GM12875 (cell line): Measurements from ENCODE around the gene MTHFD1L.

ENCODE experiments used
- H3K4me3 ChIP-seq: one replicate; pipeline ENCODE4 v1.5.1; 2011; ENCODE audit warnings: low read depth, low read length, control low read depth
- TF ChIP-seq, protein P1 (sequence below): IDR thresholded peaks from 2 replicates; pipeline ENCODE4 v1.5.1; 2011; ENCODE audit warnings: low read depth, mild to moderate bottlenecking, control low read depth, inconsistent platforms, low read length, moderate library complexity, borderline replicate concordance; ENCODE audit not compliant: insufficient read depth

The MTHFD1L gene

DNA sequence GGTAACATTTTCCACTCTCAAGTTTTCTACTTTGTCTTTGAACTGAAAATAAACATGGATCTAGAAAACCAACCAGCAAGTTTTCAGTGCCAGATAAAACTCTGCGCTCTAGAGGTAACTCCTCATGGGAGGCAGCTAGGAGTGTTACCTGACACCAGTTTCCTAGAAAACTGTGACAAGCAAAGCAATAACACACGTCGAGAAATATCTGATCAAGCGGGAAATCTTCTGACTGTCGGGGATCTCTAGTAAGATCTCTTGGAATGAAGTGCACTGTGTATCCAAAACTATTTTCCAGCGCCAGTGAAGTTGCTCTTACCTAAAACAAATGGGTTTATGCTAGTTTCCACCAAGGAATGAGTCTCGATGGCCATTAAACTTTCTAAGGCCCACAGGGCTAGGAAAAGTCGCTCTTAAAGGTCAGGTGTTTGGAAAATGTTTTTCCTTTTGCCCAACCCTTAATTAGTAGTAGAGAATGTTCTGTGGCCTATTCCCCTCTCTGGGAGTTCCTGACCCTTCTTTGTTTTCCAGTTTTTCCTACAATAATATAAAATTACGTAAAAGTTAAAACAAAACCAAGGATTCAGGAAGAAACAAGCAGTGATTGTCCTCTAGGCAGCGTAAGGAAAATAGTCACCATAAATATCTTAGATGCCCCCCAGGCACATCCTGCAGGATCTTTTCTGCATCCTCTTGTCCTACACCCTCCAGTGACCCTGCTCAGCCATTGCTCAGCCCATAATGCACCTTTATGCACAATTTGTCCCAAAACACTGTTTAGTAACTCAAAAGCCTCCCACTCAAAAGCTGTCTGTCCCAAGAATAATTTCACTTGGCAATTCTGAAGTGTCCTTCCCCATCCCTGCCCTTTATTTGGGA is 236.6 kb downstream of the MTHFD1L start:
- TF ChIP-seq, protein P1, sequence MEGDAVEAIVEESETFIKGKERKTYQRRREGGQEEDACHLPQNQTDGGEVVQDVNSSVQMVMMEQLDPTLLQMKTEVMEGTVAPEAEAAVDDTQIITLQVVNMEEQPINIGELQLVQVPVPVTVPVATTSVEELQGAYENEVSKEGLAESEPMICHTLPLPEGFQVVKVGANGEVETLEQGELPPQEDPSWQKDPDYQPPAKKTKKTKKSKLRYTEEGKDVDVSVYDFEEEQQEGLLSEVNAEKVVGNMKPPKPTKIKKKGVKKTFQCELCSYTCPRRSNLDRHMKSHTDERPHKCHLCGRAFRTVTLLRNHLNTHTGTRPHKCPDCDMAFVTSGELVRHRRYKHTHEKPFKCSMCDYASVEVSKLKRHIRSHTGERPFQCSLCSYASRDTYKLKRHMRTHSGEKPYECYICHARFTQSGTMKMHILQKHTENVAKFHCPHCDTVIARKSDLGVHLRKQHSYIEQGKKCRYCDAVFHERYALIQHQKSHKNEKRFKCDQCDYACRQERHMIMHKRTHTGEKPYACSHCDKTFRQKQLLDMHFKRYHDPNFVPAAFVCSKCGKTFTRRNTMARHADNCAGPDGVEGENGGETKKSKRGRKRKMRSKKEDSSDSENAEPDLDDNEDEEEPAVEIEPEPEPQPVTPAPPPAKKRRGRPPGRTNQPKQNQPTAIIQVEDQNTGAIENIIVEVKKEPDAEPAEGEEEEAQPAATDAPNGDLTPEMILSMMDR, result no peak
- H3K4me3 ChIP-seq, result no peak overlapping the region

DNA sequence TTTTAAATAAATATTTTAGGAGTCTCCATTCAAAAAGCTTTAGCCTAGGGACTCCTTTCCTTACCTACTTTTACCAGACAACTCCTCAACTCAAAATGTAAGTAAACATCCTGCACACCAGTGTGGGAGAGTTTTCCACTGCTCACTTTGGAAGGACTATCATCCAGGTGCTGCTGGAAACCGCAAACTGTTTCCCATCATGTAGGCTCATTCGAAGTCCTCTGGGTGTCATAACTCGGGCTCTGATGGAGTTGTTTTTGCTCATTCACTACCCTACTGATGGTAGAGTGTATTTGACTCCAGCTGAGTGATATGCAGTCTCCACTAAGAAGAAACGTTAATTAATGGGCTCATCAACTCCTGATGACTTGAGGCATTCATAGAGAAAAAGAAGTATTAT is 237.8 kb downstream of the MTHFD1L start:
- TF ChIP-seq, protein P1, result no peak
- H3K4me3 ChIP-seq, result no peak overlapping the region

DNA sequence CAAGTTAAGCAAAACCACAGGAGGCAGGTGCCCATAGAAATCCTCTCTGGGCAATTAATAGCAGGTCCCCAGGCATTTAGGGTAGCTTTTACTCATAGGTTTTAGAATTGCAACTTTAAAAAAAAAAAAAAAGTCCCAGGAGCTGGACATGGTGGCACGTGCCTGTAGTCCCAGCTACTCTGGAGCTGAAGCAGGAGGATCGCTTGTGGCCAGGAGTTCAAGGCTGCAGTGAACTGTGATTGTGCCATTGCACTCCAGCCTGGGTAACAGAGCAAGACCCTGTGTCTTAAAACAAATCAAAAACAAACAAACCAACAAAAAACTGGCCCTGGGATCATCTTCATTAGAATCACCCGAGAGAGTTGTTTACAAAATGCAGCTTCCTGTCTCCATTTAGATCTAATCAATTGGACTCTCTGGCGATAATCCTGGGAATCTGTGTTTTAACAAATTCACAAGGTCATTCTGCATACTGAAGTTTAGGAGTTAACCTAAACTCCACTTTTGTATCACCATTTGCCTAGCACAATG is 242.5 kb downstream of the MTHFD1L start:
- H3K4me3 ChIP-seq, result no peak overlapping the region
- TF ChIP-seq, protein P1, result no peak

DNA sequence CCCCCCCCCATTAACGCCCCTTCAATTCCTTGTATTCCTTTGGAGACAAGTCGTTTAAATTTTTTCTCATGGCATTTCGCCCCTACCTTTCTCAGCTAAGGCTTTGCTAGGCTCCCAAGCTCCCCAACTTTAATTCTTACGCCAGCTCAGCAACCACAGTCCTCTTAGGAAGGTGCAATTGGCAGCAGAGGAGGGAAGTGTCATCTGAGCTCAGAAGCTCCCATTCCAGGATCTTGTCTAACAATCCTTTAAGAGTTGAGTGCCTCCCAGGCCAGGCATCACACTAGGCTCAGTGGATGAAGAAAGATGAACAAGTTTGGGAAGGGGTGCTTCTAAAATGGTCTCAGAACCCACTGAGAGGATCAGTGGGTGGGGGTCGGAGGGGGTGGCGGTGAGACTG is 243.0 kb downstream of the MTHFD1L start:
- TF ChIP-seq, protein P1, result no peak
- no peak overlapping the region for H3K4me3 ChIP-seq

DNA sequence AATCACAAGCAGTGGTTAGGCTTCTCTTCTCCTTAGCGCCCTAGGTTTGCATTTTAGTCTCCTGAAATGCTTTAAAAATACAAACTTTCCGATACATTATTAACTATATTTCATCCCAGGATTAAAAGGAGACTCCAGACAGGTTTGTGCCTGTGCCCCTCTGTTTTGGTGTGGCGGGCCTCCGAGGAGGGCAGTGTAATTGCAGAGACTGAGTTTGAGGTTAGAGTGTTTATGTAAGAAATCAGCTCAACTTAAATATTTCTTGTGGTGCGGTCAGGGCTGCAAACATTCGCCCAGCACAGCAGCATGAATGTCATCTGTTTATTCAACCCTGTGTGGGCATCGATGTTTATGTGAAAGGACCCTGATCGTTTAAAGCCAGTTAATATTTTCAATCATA is 243.9 kb downstream of the MTHFD1L start:
- TF ChIP-seq, protein P1, result no peak
- H3K4me3 ChIP-seq, result no peak overlapping the region

DNA sequence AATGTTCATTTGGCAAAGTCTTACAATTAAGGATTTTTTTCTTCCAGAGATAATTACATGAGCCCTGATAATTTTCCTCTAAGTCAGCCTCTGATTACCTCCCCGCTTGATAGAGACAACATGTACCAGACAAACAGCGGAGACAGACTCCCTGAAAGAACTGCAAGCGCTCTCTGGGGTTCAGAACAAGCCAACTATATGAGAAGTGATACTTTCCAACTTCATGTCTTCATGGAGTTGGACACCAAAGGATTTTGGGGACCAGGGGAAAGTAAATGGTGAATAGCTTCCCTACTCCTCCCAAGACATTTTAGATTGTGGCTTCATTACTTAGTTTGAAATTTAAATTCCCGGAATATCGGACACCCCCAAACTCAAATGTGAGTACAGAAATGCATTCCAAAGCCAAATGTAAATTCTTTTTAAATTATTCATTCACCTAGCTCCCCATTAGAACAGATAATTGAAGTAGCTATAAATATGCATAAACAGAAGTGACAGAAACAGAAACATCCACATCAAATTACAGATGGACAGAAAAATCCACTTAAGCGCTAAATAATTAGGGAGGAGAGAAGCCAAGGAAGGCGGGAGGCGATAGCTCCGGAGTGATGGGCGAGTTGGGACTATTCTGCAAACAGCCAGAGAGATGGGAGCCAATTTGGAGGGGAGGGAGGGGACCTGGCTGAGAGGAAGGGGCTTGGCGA is 244.5 kb downstream of the MTHFD1L start:
- TF ChIP-seq, protein P1, result no peak
- H3K4me3 ChIP-seq, result no peak overlapping the region

DNA sequence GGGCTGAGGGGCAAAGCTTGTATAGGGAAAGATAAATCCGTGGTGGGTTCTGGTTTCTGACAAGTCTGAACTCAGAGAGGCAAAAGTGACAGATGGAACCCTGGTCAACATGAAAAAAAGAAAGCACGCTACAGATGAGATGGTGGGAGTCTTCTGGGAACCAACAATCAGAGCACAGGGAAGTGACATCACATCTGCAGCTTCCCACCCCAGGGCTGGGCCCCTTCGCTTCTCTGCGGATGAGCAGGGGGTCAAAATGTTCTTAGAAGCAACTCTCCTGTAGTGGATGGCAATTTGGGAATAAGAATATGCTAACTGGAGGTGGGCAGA is 245.0 kb downstream of the MTHFD1L start:
- H3K4me3 ChIP-seq, result no peak overlapping the region
- TF ChIP-seq, protein P1, result no peak
